Islet of Langerhans (tissue), 1 donor: Measurements from ENCODE around the gene GON4L.
"Not testable (repeated sequence)": the region's sequence is repeated elsewhere in the genome, so short reads cannot be mapped to it uniquely, and the experiment has no call there.

Source experiments
- FAIRE-seq: peaks from one replicate; lab custom pipeline; 2011; peaks lifted over from hg19 to GRCh38; lab: Jason Lieb, UNC

The GON4L gene

DNA sequence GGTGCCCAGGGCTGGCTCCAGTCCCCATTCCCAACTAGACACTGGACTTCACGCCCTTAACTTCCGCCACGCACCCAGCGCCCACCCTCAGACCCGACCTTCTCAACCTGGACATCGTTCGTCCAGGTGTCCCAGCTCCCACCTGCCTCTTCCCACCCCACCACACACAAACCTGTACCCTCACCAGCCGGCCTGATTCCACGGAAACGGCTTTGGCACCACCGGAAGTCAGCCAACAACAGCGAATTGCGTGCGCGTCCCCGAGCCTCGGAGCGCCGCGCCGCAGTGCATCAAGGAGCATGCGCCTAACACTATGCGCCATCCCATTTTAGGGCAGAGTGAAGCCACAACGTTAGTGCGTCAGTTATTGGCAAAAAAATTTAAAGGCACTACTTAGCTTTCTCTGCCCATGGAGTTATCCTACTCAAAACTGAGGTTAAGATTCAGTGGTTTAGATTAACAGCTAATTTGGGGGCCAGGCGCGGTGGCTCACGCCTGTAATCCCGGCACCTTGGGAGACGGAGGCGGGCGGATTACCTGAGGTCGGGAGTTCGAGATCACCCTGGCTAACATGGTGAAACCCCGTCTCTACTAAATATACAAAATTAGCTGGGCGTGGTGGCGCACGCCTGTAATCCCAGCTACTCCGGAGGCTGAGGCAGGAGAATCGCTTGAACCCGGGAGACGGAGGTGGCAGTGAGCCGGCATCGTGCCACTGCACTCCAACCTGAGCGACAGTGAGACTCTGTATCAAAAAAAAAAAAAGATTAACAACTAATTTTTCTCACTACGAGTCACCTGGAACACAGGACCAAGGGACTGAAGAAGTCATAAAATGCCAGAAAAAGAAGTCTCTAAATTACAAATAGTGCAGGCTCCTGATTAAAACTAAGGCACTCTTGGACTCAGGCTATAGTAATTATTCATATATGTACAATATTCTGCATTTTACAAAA lies at the start of gene GON4L:
TSS of gene GON4L (minus strand) at position 240 of the 956 bp plus-strand sequence. CDS start 3,434 bp downstream, outside the sequence.
- peak; percentile 13 for FAIRE-seq

DNA sequence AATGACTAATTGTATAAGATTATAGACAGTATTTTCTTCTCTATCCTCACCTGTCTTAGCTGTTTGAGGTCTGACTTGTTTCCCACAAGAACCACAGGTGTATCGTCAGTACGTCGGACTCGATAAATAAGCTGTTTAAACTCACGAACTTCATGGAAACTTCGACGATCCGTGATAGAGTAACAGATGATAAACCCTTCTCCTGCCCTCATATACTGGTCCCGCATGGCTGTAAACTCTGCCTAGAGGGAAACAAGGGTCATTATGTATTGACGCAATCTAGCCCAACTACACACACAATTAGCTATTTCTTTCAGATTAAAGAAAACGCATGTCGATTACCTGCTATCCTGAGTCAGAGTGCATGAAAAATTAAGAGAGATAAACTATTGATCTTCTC lies 47.2 kb upstream of the GON4L start:
- FAIRE-seq: no peak

DNA sequence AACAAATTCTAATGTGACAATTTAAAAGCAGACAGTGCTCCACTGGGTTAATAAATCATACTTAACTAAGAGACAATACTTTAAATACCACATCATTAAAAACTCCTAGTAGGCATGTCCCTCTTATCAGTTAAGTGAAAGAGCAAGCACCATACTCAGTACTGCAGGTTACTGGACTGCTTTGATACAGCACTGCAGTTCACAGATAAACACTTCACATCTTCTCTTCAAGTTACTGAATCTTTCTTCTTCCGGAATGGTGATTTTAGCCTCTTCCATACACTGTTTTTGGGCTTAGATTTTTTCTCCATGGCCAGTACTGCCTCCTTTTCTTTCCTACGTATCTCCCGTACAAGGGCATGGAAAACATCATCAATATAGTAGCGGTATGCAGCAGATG lies 43.1 kb upstream of the GON4L start:
- no peak for FAIRE-seq

DNA sequence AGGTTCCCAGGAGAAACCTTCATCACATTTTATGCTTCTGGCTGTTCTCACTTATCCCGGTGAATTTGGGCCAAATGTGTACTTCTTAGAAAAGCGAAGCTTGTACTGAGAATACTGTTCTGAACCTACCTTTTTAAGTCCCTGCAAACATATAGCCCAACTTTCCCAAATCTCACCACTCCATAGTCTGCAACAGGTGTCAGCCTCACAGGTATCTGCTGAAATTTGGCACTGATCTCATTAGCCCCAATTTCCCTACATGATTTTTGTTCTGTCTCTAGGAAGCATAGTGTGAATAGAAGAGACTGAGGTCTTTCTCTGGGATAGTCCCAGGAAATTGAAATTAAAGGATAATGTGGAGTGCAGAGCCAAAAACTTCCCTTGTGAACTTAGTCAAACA lies 42.7 kb upstream of the GON4L start:
- FAIRE-seq: no peak

DNA sequence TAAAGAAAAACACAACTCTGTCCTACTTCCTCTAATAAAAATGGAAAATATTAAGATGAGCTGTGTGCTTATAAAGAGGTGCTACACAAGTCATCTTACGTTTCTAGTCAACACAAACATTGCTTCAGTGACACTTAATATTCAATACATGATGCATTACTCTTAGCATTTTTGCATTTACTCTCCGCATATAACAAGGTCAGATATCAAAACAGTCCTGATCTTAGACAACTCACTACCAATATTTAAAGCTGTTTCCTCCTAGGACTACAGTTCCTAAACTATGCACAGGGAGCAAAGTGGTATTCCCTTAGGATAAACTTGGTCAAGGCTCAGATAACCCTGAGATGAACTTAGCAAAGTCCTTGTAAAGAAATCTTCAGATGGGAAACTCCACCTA lies 41.9 kb upstream of the GON4L start:
- FAIRE-seq: no peak

DNA sequence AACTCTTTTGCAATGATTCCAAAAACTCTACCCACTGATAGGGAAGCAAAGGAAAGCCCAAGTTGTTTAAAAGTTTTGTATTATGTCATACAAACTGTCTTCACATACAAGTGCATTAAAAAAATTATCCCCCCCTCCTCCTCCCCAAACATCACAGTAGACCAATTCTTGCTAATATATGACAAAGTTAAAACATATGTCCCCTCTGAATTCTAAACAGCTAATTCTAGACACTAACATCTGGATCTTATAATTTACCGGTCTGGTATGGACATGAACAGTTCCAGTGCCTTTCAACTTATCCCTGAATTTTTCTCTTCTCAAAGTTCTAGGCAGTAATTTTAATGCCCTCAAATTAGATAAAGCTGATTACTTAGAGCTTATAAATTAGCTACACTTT lies 40.7 kb upstream of the GON4L start:
- no peak for FAIRE-seq

DNA sequence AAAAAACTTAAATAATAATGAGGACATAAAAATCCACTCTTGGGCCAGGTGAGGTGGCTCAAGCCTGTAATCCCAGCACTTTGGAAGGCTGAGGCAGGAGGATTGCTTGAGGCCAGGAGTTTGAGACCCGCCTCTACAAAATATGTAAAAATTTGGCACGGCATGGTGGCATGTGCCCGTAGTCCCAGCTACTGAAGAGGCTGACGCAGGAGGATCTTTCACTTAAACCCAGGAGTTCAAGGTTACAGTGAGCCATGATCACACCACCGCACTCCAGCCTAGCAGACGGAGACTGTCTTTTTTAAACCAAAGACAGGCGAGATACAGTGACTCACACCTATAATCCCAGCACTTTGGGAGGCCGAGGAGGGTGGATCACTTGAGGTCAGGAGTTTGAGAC lies 39.5 kb upstream of the GON4L start:
- not testable (repeated sequence) for FAIRE-seq

DNA sequence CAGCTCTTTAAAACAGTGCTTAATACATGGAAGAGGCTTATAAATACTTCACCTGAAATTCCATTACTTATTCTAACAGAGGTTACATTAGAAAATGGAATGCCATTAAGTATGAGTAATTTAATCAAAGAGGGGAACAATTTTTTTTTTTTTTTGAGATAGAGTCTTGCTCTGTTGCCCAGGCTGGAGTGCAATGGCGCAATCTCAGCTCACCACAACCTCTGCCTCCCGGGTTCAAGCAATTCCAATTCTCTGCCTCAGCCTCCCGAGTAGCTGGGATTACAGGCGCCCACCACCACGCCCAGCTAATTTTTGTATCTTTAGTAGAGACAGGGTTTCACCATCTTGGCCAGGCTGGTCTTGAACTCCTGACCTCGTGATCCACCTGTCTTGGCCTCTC lies 38.6 kb upstream of the GON4L start:
- FAIRE-seq: not testable (repeated sequence)

DNA sequence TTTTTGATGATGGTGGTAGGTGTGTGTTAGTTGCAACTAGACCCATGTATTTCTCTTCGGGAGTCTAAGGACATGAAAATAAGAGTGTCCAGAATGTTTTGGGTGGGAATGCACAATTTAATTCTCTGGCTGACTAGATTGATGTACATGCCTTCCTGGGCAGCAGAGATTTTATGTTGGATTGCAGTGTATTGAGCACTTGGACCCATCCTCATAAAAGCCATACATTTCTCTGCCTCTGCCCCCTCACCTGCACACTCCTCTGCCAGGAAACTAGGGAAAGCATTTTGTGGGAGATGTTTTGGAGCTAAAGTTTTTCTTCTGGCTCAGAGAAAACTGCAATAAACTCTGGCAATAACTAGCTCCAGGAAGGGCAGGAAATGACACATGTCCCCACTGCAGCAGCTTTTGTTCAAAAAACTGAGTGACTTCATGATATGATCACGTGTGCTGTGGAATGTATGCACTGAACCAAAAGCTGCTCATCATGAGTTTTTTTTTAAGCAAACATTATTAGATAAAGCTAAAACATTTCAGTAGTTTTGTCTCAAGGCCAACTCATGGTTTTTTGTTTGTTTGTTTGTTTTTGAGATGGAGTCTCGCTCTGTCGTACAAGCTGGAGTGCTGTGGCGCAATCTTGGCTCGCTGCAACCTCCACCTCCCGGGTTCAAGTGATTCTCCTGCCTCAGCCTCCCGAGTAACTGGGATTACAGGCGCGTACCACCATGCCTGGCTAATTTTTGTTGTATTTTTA lies 36.6 kb upstream of the GON4L start:
- FAIRE-seq: no peak

- FAIRE-seq: no peak
These were observed 35.8 kb upstream of the GON4L start for GRCh38 chr1:155892796-155893195.

DNA sequence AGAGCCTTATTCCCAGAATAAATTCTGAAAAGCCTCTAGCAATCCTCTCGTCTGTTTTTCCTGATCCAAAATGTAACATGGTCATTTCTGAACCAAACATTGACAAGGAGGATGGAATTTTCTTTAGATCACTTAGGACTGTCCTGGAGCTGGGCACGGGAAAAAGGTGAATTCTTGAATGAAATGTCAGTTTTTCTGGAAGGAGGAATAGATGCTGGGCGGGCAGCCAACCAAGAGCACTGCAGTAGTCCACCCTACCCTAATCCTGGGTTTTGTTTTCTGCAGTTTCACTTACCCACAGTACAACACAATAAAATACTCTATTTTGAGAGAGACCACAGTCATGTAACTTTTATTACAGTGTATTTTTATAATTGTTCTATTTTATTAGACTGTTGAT lies 33.2 kb upstream of the GON4L start:
- FAIRE-seq: no peak

DNA sequence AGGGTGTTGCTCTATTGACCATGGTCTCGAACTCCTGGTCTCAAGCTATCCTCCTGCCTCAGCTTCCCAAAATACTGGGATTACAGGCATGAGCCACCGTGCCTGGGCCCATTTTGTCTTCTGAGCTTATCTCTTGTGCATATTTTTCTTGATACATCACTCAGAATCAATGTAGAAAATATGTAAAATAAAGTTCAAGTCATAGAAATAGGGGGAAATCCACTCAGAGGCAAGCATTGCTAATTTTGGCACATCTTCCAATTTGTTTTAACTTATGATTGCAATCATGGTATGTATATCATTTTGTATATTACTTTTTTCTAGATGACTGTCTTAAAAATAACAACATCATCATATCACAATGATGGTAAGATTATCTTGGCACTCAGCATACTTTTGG lies 32.6 kb upstream of the GON4L start:
- FAIRE-seq: no peak

DNA sequence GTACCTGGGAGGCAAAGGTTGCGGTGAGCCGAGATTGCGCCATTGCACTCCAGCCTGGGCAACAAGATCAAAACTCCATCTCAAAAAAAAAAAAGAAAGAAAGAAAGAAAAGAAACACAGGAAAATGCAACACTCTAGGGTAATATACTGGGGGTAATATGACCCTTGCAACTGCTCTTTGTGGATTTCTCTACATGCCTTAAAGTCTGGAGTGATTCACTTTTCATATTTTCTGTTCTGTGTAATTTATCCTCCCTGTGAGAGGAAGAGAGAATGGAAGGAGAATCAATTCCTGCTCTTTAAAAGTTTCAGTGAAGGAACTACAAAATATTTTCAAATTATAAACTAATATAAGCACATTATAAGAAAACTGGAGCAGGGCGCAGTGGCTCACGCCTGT lies 31.5 kb upstream of the GON4L start:
- FAIRE-seq: no peak

GRCh38 chr1:155884982-155885381 lies 28.0 kb upstream of the GON4L start:
- FAIRE-seq: no peak

DNA sequence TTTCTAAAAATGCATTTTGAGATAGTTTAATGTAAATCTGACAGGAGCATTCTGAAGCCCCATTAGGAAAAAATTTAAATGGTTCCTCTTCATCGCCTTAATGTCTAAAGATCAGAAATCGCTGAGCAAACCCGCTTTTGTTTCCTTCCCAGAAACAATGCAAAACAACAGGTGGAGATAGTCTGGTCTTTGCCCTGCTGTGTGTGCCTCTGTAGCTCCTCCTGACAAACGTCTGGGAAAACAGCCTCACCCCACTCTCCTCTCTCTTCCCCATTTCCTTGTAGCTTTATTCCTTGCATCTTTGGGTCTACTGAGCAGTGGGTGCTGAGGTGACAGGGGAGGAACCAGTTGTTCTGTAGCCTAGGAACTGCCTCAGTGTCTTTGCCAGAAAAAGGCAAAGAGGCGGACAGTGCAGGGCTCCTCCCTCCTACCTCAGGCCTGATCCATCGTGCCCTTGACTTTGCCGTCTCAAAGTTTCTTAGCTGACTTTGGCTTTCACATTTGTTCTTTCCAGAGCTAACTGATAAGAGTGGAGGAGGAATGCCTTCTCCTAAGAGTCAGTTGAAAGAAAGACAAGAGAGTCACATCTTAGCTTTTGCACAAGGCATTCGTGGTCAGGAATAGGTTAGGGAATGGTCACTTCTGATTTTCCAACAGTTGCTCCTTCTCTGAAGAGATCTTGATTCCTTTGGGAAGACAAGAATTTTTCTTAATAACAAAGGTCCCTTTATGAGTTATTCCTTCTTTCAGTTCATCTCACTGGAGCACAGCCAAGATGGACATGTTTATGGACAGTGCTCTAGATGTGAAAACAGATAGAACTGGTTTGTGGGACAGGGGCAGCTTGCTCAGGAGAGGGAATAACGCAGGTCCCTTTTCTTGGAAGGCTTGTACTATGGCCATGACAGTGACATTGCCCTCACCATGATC lies 27.3 kb upstream of the GON4L start:
- FAIRE-seq: no peak

- FAIRE-seq: no peak
These were observed 25.8 kb upstream of the GON4L start for GRCh38 chr1:155882766-155883165.

GRCh38 chr1:155882235-155882634 lies 25.2 kb upstream of the GON4L start:
- no peak for FAIRE-seq

DNA sequence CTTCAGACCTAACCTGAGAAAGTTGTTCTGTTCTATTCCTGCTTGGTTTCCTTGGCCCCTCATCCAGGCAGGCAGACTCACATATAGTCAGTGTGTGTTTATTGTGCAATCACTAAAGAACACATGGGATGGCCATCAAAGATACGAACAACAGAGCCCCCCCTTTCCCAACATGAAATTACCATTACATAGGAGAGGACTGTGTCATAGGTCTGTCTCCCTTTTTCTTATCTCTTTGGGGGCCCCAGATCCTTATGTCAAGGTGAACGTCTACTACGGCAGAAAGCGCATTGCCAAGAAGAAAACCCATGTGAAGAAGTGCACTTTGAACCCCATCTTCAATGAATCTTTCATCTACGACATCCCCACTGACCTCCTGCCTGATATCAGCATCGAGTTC lies 23.9 kb upstream of the GON4L start:
- FAIRE-seq: no peak

- no peak for FAIRE-seq
These were observed 23.2 kb upstream of the GON4L start for GRCh38 chr1:155880251-155880650.

DNA sequence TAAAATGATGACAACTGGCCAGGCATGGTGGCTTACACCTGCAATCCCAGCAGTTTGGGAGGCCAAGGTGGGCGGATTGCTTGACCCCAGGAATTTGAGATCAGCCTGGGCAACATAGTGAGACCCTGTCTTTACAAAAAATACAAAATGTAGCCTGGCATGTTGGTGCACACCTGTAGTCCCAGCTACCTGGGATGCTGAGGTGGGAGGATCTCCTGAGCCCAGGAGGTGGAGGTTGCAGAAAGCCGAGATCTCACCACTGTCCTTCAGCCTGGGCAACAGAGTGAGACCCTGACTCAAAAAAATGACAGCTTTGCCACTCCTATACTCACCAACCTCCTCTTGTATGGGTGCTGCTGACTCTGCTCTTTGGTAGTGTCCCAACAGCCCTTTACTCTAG lies 20.9 kb upstream of the GON4L start:
- FAIRE-seq: no peak

DNA sequence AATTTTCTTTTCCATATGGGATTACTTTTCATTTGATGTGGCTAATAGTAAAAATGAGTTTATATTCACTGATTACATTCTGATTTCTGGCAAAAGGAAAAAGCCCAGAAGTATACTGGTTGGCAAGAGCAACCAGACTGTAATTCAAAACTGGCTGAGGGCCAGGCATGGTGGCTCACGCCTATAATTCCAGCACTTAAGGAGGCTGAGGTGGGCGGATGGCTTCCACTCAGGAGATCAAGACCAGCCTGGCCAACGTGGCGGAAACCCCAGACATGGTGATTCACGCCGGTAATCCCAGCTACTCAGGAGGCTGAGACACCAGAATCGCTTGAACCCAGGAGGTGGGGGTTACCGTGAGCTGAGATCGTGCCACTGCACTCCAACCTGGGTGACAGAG lies 16.8 kb upstream of the GON4L start:
- FAIRE-seq: no peak

DNA sequence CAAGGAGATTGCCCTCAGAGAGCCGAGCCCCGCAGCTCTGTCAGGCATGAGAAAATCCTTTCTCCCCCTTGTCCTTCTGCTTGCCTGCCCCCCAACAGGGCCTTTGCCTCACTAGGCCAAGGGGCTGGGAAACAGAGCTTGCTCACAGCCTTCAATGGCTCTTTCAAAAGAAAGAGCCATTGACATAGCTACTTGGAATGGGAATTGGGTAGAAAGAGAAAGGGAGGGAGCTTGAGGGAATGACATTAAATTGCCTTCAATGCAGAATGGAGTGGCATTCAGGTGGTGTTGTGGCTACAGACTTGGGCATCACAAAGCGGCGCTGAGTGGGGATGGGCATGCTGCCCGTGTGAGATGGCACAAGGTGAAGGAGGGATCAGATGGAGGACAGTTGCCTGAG lies 15.5 kb upstream of the GON4L start:
- FAIRE-seq: no peak
